NCI-H2196 treated with DMSO at 0.1 percent for 48 hours (cell line): ENCODE results near the gene ENOX1.

Source experiments
- DNase-seq: peaks from one replicate; lab custom pipeline; 2025; ENCODE audit not compliant: unreplicated experiment; lab: John Stamatoyannopoulos, UW

ENOX1 gene

GRCh38 chr13:43555667-43556066, 231.1 kb downstream of the ENOX1 start:
- DNase-seq, result no peak

- DNase-seq, result no peak
Observed at GRCh38 chr13:43551897-43552456, 234.8 kb downstream of the ENOX1 start.

GRCh38 chr13:43546816-43547215, 240.0 kb downstream of the ENOX1 start:
- DNase-seq, result no peak

- no peak for DNase-seq
Observed at GRCh38 chr13:43546251-43546650, 240.5 kb downstream of the ENOX1 start.

GRCh38 chr13:43545317-43545874, 241.4 kb downstream of the ENOX1 start:
- DNase-seq, result no peak

- no peak for DNase-seq
Observed at GRCh38 chr13:43544631-43545030, 242.1 kb downstream of the ENOX1 start.

GRCh38 chr13:43544011-43544410, 242.8 kb downstream of the ENOX1 start:
- DNase-seq, result no peak

- no peak for DNase-seq
Observed at GRCh38 chr13:43543331-43543730, 243.4 kb downstream of the ENOX1 start.

- DNase-seq, result no peak
Observed at GRCh38 chr13:43537124-43537523, 249.6 kb downstream of the ENOX1 start.

- no peak for DNase-seq
Observed at GRCh38 chr13:43529796-43530195, 257.0 kb downstream of the ENOX1 start.

GRCh38 chr13:43528992-43529391, 257.8 kb downstream of the ENOX1 start:
- no peak for DNase-seq

- DNase-seq, result no peak
Observed at GRCh38 chr13:43522788-43523187, 264.0 kb downstream of the ENOX1 start.

- no peak for DNase-seq
Observed at GRCh38 chr13:43520351-43520750, 266.4 kb downstream of the ENOX1 start.

- no peak for DNase-seq
Observed at GRCh38 chr13:43518833-43519232, 267.9 kb downstream of the ENOX1 start.

- no peak for DNase-seq
Observed at GRCh38 chr13:43516401-43516833, 270.4 kb downstream of the ENOX1 start.

- DNase-seq, result no peak
Observed at GRCh38 chr13:43515531-43515930, 271.2 kb downstream of the ENOX1 start.

- DNase-seq, result no peak
Observed at GRCh38 chr13:43514311-43514710, 272.5 kb downstream of the ENOX1 start.

GRCh38 chr13:43512221-43512620, 274.6 kb downstream of the ENOX1 start:
- no peak for DNase-seq

- DNase-seq, result no peak
Observed at GRCh38 chr13:43510956-43511901, 275.5 kb downstream of the ENOX1 start.

GRCh38 chr13:43495732-43496131, 291.0 kb downstream of the ENOX1 start:
- no peak for DNase-seq

- DNase-seq, result no peak
Observed at GRCh38 chr13:43494206-43494605, 292.6 kb downstream of the ENOX1 start.

- no peak for DNase-seq
Observed at GRCh38 chr13:43493496-43494000, 293.2 kb downstream of the ENOX1 start.
